HepG2 (cell line): ENCODE measurements around the gene DENND1C. TPM values are rescaled to one million over a fixed set of nuclear protein-coding genes. Genes with fewer than 3 reads are reported as not detected.

Source experiments
- ARNT2 ChIP-seq: sonication (generic); formaldehyde crosslinking; IDR thresholded peaks from 2 replicates; pipeline ENCODE4 v1.8.0; 2022; ENCODE audit warnings: mild to moderate bottlenecking, low read depth, missing genetic modification reagents, moderate library complexity
- BORCS8-MEF2B ChIP-seq: sonication (generic); formaldehyde crosslinking; IDR thresholded peaks from 2 replicates; pipeline ENCODE4 v1.8.0; 2022; ENCODE audit warnings: mild to moderate bottlenecking, missing genetic modification reagents
- HNRNPLL ChIP-seq: fragments of 200-400 bp; formaldehyde crosslinking; IDR thresholded peaks from 2 replicates; pipeline ENCODE4 v1.6.1; 2017; ENCODE audit warnings: mild to moderate bottlenecking, low read depth, low read length; ENCODE audit not compliant: poor library complexity, severe bottlenecking
- HOXA3 ChIP-seq: sonication (generic); formaldehyde crosslinking; IDR thresholded peaks from 2 replicates; pipeline ENCODE4 v1.5.0; 2020; ENCODE audit warnings: missing genetic modification reagents
- IRF2 ChIP-seq: IDR thresholded peaks from 2 replicates; pipeline ENCODE4 v1.6.1; 2018; ENCODE audit warnings: missing genetic modification reagents, missing compliant biosample characterization
- KDM6A ChIP-seq: IDR thresholded peaks from 2 replicates; pipeline ENCODE4 v1.6.1; 2016; ENCODE audit warnings: low read depth
- MBD4 ChIP-seq: IDR thresholded peaks from 2 replicates; pipeline ENCODE4 v1.6.1; 2012; ENCODE audit warnings: low read length, inconsistent platforms, borderline replicate concordance
- MTA3 ChIP-seq: sonication (generic); formaldehyde crosslinking; IDR thresholded peaks from 2 replicates; pipeline ENCODE4 v1.4.0; 2020; ENCODE audit warnings: missing genetic modification reagents
- PAX8 ChIP-seq: sonication (generic); formaldehyde crosslinking; IDR thresholded peaks from 2 replicates; pipeline ENCODE4 v1.8.0; 2022; ENCODE audit warnings: mild to moderate bottlenecking, missing genetic modification reagents, borderline replicate concordance
- PHF8 ChIP-seq: sonication (generic); formaldehyde crosslinking; IDR thresholded peaks from 2 replicates; pipeline ENCODE4 v1.5.0; 2020; ENCODE audit warnings: missing genetic modification reagents
- RFX3 ChIP-seq: IDR thresholded peaks from 2 replicates; pipeline ENCODE4 v1.6.1; 2016; ENCODE audit warnings: missing biosample characterization, missing genetic modification reagents
- RFXANK ChIP-seq: IDR thresholded peaks from 2 replicates; pipeline ENCODE4 v1.6.1; 2016
- SPEN ChIP-seq: sonication (generic); formaldehyde crosslinking; IDR thresholded peaks from 2 replicates; pipeline ENCODE4 v1.5.1; 2020; ENCODE audit warnings: low read depth, mild to moderate bottlenecking, missing genetic modification reagents
- SRSF9 ChIP-seq: fragments of 200-400 bp; formaldehyde crosslinking; IDR thresholded peaks from 2 replicates; pipeline ENCODE4 v1.6.1; 2018; ENCODE audit warnings: borderline replicate concordance, mild to moderate bottlenecking, low read depth, low read length; ENCODE audit not compliant: insufficient read depth, poor library complexity, severe bottlenecking
- SRY ChIP-seq: sonication (generic); formaldehyde crosslinking; IDR thresholded peaks from 2 replicates; pipeline ENCODE4 v1.8.0; 2022; ENCODE audit warnings: mild to moderate bottlenecking, missing genetic modification reagents
- TSC22D2 ChIP-seq: sonication (generic); formaldehyde crosslinking; IDR thresholded peaks from 2 replicates; pipeline ENCODE4 v1.5.1; 2020; ENCODE audit warnings: missing genetic modification reagents, mild to moderate bottlenecking, borderline replicate concordance
- ZBTB14 ChIP-seq: sonication (generic); formaldehyde crosslinking; IDR thresholded peaks from 2 replicates; pipeline ENCODE4 v1.4.0; 2020; ENCODE audit warnings: missing genetic modification reagents
- ZKSCAN8 ChIP-seq: IDR thresholded peaks from 2 replicates; pipeline ENCODE4 v1.6.1; 2016; ENCODE audit warnings: borderline replicate concordance, missing genetic modification reagents, missing compliant biosample characterization
- ZNF24 ChIP-seq: fragments of 450-650 bp; IDR thresholded peaks from 2 replicates; pipeline ENCODE4 v1.6.1; 2017; ENCODE audit warnings: antibody characterized with exemption, mild to moderate bottlenecking
- ZNF558 ChIP-seq: sonication (generic); formaldehyde crosslinking; IDR thresholded peaks from 2 replicates; pipeline ENCODE4 v1.9.0; 2022; ENCODE audit warnings: mild to moderate bottlenecking, missing genetic modification reagents, borderline replicate concordance
- ZSCAN21 ChIP-seq: sonication (generic); formaldehyde crosslinking; IDR thresholded peaks from 2 replicates; pipeline ENCODE4 v1.8.0; 2022; ENCODE audit warnings: mild to moderate bottlenecking, missing genetic modification reagents, moderate library complexity, borderline replicate concordance
- polyA plus RNA-seq, 8 experiments: library from polyadenylated mRNA; depleted of rRNA in 3 of 8; stranded (reverse) in 7 of 8; unstranded in 1 of 8; fragments of >200 nt; fragmentation: Illumina TruSeq in 4 of 8; extraction: Trizol in 4 of 8; gene quantifications; 2 replicates each; pipeline versions ENCODE4 v1.2.1 to v1.2.3, GENCODE V29; 2011 to 2016; ENCODE audit warnings: low read depth in 4 of 8, missing spikeins in 1 of 8, mixed read lengths in 1 of 8; ENCODE audit not compliant: insufficient read depth in 1 of 8
- total RNA-seq, 5 experiments: library from RNA; depleted of rRNA; stranded (reverse); fragments of >200 nt; fragmentation: Illumina TruSeq; extraction: Trizol; gene quantifications; 2 replicates each; pipeline ENCODE4 v1.2.3, GENCODE V29; 2016; ENCODE audit warnings: low read depth in 1 of 5
- TF ChIP-seq, protein P1 (sequence below): sonication (generic); formaldehyde crosslinking; IDR thresholded peaks from 2 replicates; pipeline ENCODE4 v1.5.0; 2020; ENCODE audit warnings: missing genetic modification reagents
- TF ChIP-seq, protein P2 (sequence below), 2 experiments: sonication (generic) in 1 of 2; formaldehyde crosslinking in 1 of 2; IDR thresholded peaks; 2 replicates each; pipeline versions ENCODE4 v1.4.0 to v1.6.1; 2016 to 2020; ENCODE audit warnings: borderline replicate concordance in 1 of 2, low read depth in 1 of 2, mild to moderate bottlenecking in 1 of 2, missing genetic modification reagents in 1 of 2

Gene DENND1C
- total and polyA plus RNA-seq, 2 of the 13 experiments (the other 11 are each of a cell fraction or from before 2014, with no cell fraction given): 0.04 to 0.73 TPM

GRCh38 chr19:6424195-6424938 is 57.2 kb downstream of the DENND1C start, which contains the start of gene KHSRP (continued):
- peak; percentile 65; the same call in 1 of the 2 replicates for TF ChIP-seq ZBTB14
- peak; percentile 15 for TF ChIP-seq HNRNPLL
- no peak for TF ChIP-seq SRY
- no peak for TF ChIP-seq ZNF558 (CRISPR knock-in tag)
- 0 out of 2 replicates have a peak, but pooled peaks have one; percentile 37 for TF ChIP-seq ARNT2
- peak; percentile 74; the same call in 1 of the 2 replicates for TF ChIP-seq PHF8 (CRISPR knock-in tag)
- peak; percentile 2 for TF ChIP-seq HOXA3 (CRISPR knock-in tag)
- TF ChIP-seq RFXANK (CRISPR knock-in tag): no peak
- TF ChIP-seq, protein P1, sequence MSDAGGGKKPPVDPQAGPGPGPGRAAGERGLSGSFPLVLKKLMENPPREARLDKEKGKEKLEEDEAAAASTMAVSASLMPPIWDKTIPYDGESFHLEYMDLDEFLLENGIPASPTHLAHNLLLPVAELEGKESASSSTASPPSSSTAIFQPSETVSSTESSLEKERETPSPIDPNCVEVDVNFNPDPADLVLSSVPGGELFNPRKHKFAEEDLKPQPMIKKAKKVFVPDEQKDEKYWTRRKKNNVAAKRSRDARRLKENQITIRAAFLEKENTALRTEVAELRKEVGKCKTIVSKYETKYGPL (CRISPR knock-in tag): no peak
- no peak for TF ChIP-seq ZNF24
- TF ChIP-seq ZSCAN21: no peak; the same call in 1 of the 2 replicates
- no peak for TF ChIP-seq TSC22D2
- TF ChIP-seq KDM6A (CRISPR knock-in tag): no peak
- no peak for TF ChIP-seq MBD4
- TF ChIP-seq PAX8 (CRISPR knock-in tag): no peak
- TF ChIP-seq BORCS8-MEF2B (CRISPR knock-in tag): no peak
- TF ChIP-seq SPEN (CRISPR knock-in tag): peak; percentile 63; the same call in 1 of the 2 replicates
- TF ChIP-seq MTA3 (CRISPR knock-in tag): no peak
- no peak for TF ChIP-seq RFX3
- TF ChIP-seq ZKSCAN8 (CRISPR knock-in tag): no peak
- TF ChIP-seq IRF2 (CRISPR knock-in tag): no peak
- no peak for TF ChIP-seq SRSF9
- TF ChIP-seq, protein P2, sequence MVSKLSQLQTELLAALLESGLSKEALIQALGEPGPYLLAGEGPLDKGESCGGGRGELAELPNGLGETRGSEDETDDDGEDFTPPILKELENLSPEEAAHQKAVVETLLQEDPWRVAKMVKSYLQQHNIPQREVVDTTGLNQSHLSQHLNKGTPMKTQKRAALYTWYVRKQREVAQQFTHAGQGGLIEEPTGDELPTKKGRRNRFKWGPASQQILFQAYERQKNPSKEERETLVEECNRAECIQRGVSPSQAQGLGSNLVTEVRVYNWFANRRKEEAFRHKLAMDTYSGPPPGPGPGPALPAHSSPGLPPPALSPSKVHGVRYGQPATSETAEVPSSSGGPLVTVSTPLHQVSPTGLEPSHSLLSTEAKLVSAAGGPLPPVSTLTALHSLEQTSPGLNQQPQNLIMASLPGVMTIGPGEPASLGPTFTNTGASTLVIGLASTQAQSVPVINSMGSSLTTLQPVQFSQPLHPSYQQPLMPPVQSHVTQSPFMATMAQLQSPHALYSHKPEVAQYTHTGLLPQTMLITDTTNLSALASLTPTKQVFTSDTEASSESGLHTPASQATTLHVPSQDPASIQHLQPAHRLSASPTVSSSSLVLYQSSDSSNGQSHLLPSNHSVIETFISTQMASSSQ (IDR thresholded peaks at IDR 0.05; ENCODE audit: low read depth): no peak
- TF ChIP-seq, protein P2 (CRISPR knock-in tag; IDR thresholded peaks at IDR 0.05; ENCODE audit: borderline replicate concordance): no peak
